ENCODE results near the gene ERG. TPM values are rescaled to one million over a fixed set of nuclear protein-coding genes. Genes with fewer than 3 reads are reported as not detected.

ERG gene
- total RNA-seq, 3 donors from 2014 or later (not counting 1 experiment from before 2014, with no cell fraction given) = 0.36 to 0.58 TPM; not detected in 1

DNA sequence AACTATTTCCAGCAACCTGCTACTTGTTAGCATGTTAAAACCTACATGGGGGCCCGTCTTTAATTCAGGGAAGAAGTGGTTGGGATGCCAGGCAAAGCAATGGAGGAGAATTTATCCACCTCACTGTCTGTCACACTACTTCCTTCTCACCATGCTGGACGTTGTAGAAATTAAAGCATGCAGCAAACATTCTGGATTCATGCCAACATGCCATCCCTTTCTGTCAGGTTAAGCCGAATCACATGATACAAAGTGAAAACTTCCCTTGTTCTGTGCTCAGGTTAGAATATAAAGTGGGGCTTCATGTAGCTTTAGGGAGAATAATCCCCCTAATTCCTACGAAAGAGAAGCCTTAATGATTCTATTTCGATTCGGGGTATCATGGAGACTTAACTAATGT is 95.5 kb downstream of the ERG start:
- Mint-ChIP-seq H3K36me3 (no peaks in the 10 kb centered on the region), H3K4me3 (no peak overlapping the region), H3K27me3 (ENCODE audit: low read depth in 2 of 2) (peaks cover 0 to 5% of the 10 kb centered on the region in 2 donors), H3K4me1 (no peaks in the 10 kb centered on the region), H3K9me3 (no peaks in the 10 kb centered on the region), H3K27ac (no peak overlapping the region)
- no peaks in the 10 kb centered on the region for H3K27me3 ChIP-seq (ENCODE audit: control insufficient read depth, insufficient read depth, low read length)
- ATAC-seq (no peak), DNase-seq (no peak)
- H3K4me3 ChIP-seq (ENCODE audit: low read length) = no peak overlapping the region
- TF ChIP-seq CTCF (IDR thresholded peaks at IDR 0.05) = no peak
- H3K27ac ChIP-seq (ENCODE audit: low read length) = no peak overlapping the region
- intact Hi-C loops (cut with micrococcal nuclease) = no loop called here
- H3K9me3 ChIP-seq (ENCODE audit: control insufficient read depth, insufficient read depth, low read length) = no peaks in the 10 kb centered on the region
- WGBS (ENCODE audit: insufficient coverage) = 45% methylated on average over 5 of the region's 6 CpGs
- no peaks in the 10 kb centered on the region for H3K4me1 ChIP-seq (ENCODE audit: control insufficient read depth, insufficient read depth, low read length)
- no peaks in the 10 kb centered on the region for H3K36me3 ChIP-seq (ENCODE audit: control insufficient read depth, insufficient read depth, low read length)

DNA sequence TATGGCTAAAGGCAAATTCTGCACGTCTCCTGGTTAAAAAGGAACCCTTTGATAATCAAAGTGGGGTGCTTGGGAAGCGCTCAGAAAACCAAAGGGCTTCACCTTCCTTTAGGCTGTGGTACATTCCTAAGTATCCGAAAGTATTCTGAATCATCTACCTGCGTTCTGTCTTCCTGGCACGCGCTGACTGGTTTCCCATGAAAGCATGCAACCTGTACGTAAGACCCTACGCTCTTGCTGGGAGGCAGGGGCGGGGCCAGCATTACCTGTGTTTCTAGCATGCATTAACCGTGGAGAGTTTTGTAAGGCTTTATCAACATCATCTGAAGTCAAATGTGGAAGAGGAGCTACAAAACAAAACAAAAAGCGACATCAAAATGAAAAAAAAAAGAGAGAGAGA is 96.0 kb downstream of the ERG start:
- DNase-seq = no peak
- Histone ChIP-seq H3K36me3 (ENCODE audit: control insufficient read depth, insufficient read depth, low read length) (no peaks in the 10 kb centered on the region), H3K27me3 (ENCODE audit: control insufficient read depth, insufficient read depth, low read length) (no peaks in the 10 kb centered on the region), H3K9me3 (ENCODE audit: control insufficient read depth, insufficient read depth, low read length) (no peaks in the 10 kb centered on the region), H3K4me3 (ENCODE audit: low read length) (no peak overlapping the region), H3K27ac (ENCODE audit: low read length) (no peak overlapping the region), H3K4me1 (ENCODE audit: control insufficient read depth, insufficient read depth, low read length) (no peaks in the 10 kb centered on the region)
- TF ChIP-seq CTCF (IDR thresholded peaks at IDR 0.05) = no peak
- no peak for ATAC-seq
- Mint-ChIP-seq H3K4me1 (no peaks in the 10 kb centered on the region), H3K4me3 (no peak overlapping the region), H3K27me3 (ENCODE audit: low read depth in 2 of 2) (peaks cover 0 to 5% of the 10 kb centered on the region in 2 donors), H3K27ac (no peak overlapping the region), H3K9me3 (no peaks in the 10 kb centered on the region), H3K36me3 (no peaks in the 10 kb centered on the region)
- intact Hi-C loops (cut with micrococcal nuclease) = no loop called here
- 83% methylated on average over 10 of the region's 11 CpGs for WGBS (ENCODE audit: insufficient coverage)

DNA sequence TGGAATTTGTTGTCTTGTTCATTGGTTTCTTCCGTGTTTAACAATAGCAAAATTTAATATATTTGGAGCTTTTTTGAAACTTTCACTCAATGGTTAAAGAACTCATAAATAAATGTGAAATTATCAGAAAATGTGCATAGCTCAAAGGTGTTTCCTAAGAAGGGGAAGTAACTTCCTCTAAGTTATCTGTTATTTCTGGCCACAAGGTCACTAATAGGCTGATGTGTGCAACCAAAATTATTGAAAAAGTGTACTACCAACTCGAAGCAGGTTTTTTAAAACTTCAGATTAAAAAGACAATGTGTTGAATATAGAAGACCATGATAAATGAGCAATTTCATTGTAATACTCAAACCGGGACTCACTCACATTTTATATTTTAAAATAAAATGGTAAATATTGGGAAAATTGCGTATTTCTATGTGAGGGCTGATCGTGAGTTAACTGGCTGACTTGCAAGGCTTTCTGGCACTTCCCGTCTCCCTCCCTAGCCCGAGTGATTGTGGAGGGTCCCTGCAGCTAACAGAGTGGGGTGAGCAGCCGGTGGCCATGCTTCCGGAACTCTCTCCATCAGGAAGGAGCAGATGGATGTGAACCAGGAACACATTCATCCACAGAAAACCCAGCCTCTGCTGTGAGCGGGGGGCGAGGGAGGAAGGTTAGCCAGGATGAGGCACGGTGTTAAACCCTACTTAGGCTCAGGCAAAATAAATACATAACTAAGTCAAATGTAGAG is 96.9 kb downstream of the ERG start:
- WGBS (ENCODE audit: insufficient coverage) = 68% methylated on average over 7 of the region's 12 CpGs
- no peaks in the 10 kb centered on the region for H3K36me3 ChIP-seq (ENCODE audit: control insufficient read depth, insufficient read depth, low read length)
- DNase-seq = no peak
- no peaks in the 10 kb centered on the region for H3K9me3 Mint-ChIP-seq
- H3K27ac ChIP-seq (ENCODE audit: low read length) = no peak overlapping the region
- no peak for TF ChIP-seq CTCF (IDR thresholded peaks at IDR 0.05)
- H3K4me1 Mint-ChIP-seq = no peaks in the 10 kb centered on the region
- no peak overlapping the region for H3K4me3 Mint-ChIP-seq
- no peak overlapping the region for H3K27ac Mint-ChIP-seq
- H3K36me3 Mint-ChIP-seq = no peaks in the 10 kb centered on the region
- no peak for ATAC-seq
- H3K4me3 ChIP-seq (ENCODE audit: low read length) = no peak overlapping the region
- intact Hi-C loops (cut with micrococcal nuclease) = no loop called here
- no peaks in the 10 kb centered on the region for H3K27me3 ChIP-seq (ENCODE audit: control insufficient read depth, insufficient read depth, low read length)
- peaks cover 0 to 5% of the 10 kb centered on the region in 2 donors for H3K27me3 Mint-ChIP-seq (ENCODE audit: low read depth in 2 of 2)
- no peaks in the 10 kb centered on the region for H3K9me3 ChIP-seq (ENCODE audit: control insufficient read depth, insufficient read depth, low read length)
- H3K4me1 ChIP-seq (ENCODE audit: control insufficient read depth, insufficient read depth, low read length) = no peaks in the 10 kb centered on the region

Data from natural killer cell (primary cell).